Stimulated activated CD8-positive, alpha-beta memory T cell treated with anti-CD3 and anti-CD28 coated beads, Interleukin-4, amount 100 ng/mL, for 24 hours (primary cell): ENCODE results near the gene TAGLN2.

ENCODE experiments used
- DNase-seq: peaks from one replicate; pipeline ENCODE4 v3.0.0-alpha.2; 2020; ENCODE audit warnings: low read depth

Gene TAGLN2

GRCh38 chr1:159870704-159871103 lies 54.6 kb downstream of the TAGLN2 start:
- DNase-seq: no peak

GRCh38 chr1:159869607-159870006 lies 55.7 kb downstream of the TAGLN2 start:
- no peak for DNase-seq

- no peak for DNase-seq
Observed at GRCh38 chr1:159869173-159869572, 56.1 kb downstream of the TAGLN2 start.

GRCh38 chr1:159868766-159869165 lies 56.5 kb downstream of the TAGLN2 start:
- no peak for DNase-seq
